MM.1S (cell line): Measurements from ENCODE around the gene RNGTT.

Source experiments
- CTCF ChIP-seq: fragments of 300-600 bp; sonication (generic); IDR thresholded peaks from 2 replicates; pipeline ENCODE4 v1.5.1; 2016; ENCODE audit warnings: antibody characterized with exemption, low read length, mixed read lengths
- EZH2 ChIP-seq: fragments of 300-600 bp; sonication (generic); optimal IDR thresholded peaks from 2 replicates; pipeline ENCODE3; 2017; ENCODE audit warnings: low read depth, mild to moderate bottlenecking, antibody characterized with exemption, low read length, mixed read lengths
- EZH2phosphoT487 ChIP-seq: fragments of 300-600 bp; sonication (generic); IDR thresholded peaks from 2 replicates; pipeline ENCODE4 v1.6.1; 2018; ENCODE audit warnings: antibody characterized with exemption, low read length

GRCh38 chr6:88611721-88612120 is 351.7 kb downstream of the RNGTT start:
- TF ChIP-seq CTCF (no peak), EZH2 (no peak), EZH2phosphoT487 (no peak)
